Measurements from ENCODE around the gene CAPN12.
A peak's percentile ranks its signal among the peaks of the same experiment; 100 is the strongest.

Gene CAPN12

DNA sequence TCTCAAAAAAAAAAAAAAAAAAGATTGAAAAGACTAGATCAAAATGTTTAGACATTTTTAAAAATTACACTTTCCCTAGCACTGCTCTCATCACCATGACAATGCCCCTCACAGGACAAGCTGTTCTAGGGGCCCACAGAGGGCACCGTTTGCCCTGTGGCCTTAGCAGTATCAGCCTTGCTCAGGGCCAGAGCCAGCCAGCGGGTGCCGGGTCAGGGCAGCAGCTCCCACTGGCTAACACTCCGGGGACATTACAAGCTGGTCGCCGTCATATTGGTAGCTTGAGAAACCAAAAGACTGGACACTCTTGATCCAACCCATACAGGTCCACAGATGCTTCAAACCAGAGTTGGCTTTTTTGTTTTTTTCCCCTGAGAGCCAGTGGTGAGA lies 18.0 kb downstream of the CAPN12 start:
- DNase-seq: no peak

DNA sequence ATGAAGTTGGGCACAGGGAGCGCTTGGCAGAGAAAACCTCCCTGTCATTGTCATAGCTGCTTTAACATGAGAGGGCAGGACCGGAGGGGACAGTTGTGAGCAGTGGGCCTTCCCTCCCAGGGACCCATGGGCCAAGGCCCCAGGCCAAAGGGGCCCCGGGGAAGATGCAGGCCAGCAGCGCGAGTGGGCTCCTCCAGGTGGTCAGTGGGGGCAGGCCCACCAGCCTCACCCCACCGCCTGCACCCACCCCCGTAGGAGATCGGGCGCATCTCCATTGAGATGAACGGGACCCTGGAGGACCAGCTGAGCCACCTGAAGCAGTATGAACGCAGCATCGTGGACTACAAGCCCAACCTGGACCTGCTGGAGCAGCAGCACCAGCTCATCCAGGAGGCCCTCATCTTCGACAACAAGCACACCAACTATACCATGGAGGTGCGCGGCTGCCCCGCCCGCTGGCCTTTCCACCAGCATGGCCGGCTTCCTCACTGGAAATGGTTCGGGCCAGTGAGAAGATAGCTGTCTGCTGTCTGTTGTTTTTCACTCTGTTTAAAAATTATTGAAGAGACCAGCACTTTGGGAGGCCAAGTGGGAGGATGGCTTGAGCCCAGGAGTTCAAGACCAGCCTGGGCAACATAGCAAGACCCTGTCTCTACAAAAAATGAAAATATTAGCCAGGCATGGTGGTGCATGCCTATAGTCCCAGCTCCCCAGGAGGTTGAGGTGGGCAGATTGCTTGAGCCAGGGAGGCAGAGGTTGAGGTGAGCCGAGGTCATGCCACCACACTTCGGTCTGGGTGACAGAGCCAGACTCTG lies 18.6 kb downstream of the CAPN12 start:
- no peak for DNase-seq

DNA sequence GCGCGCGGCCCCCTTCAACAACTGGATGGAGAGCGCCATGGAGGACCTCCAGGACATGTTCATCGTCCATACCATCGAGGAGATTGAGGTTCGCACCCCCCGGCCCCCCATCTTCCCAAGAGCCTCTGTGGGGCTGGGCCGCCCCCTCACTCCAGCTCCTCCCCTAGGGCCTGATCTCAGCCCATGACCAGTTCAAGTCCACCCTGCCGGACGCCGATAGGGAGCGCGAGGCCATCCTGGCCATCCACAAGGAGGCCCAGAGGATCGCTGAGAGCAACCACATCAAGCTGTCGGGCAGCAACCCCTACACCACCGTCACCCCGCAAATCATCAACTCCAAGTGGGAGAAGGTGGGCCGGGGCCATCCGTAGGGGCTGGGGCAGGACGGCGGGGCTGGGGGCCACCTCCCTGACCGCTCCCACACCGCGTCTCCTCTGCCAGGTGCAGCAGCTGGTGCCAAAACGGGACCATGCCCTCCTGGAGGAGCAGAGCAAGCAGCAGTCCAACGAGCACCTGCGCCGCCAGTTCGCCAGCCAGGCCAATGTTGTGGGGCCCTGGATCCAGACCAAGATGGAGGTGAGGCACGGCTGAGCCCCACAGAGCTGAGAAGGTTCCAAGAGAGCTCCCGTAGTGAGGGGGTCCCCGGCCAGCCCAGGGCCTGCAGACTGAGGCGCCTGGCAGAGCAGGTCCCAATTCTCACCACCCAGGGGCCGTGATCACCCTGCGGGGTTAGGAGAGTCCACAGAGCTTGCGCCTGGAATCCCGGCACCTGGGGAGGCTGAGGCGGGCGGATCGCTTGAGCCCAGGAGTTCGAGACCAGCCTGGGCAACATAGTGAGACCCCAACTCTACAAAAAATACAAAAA lies 20.1 kb downstream of the CAPN12 start:
- no peak for DNase-seq

- no peak for DNase-seq
Measured at GRCh38 chr19:38723606-38723965, 20.7 kb downstream of the CAPN12 start.

DNA sequence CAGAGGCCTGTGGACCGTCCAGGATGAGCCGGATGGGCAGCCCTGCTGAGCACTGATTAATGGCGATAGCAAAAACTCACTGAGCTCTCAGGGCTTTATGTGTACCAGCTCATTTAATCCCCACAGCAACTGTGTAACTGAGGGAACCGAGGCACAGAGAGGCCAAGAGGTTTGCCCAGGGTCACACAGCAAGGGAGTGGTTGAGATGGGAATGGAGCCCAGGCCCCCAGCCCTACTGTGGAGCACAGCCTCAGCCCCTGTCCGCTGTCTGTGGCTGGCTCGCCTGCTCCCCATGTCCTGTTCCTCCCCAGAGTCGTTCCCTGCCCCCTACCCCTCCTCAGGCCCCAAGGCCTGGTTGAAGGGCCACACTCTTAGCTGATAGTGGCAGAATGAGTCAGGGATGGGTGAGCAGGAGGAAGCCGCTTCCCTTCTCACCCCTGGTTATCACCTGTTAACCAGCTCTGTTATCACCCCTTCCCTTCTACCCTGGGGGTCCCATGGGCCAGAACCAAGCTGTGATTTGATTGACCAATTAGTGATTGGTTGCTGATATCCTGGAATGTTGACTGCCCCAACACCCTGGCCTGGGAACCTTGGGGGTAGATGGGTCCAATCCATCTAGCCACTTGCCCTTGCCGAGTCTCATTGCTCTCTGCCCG lies 21.2 kb downstream of the CAPN12 start:
- DNase-seq: no peak

- DNase-seq: peak in 52 of 56 donors; percentile 35 to 95 (median 79)
Measured at GRCh38 chr19:38721979-38722773, 22.1 kb downstream of the CAPN12 start.

- no peak for DNase-seq
Measured at GRCh38 chr19:38721496-38721895, 22.8 kb downstream of the CAPN12 start.

GRCh38 chr19:38720559-38721236 lies 23.6 kb downstream of the CAPN12 start:
- DNase-seq: peak in 1 of 56 donors; percentile 7

- peak in 3 of 56 donors; percentile 14 to 26 (median 18) for DNase-seq
Measured at GRCh38 chr19:38719761-38720558, 24.3 kb downstream of the CAPN12 start.

DNA sequence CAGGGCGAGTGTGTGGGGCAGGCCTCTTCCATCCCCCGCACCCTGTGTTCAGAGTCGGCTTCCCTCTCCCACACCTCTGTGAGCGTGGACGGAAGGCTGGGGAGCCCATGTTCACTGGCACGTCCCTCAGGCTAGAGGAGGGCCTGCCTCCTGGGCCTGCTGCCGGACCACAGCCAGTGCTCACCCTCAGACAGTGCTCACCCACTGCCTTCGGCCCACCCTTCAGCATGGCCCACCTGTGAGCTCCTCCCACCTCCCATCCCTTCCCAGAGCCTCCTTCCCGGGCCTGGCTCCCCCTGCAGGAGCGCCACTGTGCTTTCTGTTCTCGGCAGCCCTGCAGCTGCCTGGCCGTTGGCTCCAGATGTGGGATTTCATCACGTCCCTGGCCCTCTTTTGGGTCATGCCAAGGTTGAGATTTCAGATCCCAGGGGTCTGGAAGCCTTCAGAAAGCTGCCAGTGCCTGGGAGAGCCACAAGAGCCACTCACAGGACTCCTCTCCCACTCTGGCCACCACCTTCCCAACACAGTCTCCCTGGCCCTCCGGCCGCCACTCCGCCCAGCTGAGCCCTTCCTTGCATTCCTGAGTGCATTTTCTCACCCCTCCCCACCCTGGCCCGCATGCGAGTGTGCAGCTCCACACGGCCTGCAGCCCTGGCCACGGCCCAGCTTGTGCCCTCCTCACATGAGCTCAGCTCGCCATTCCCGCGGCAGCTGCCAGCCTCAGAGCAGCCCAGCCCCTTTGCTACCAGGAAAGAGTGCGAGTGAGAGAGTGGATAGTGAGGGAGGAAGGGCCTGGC lies 25.3 kb downstream of the CAPN12 start:
- DNase-seq: peak in 42 of 56 donors; percentile 10 to 79 (median 55)

GRCh38 chr19:38717855-38718254 lies 26.4 kb downstream of the CAPN12 start:
- DNase-seq: no peak

DNA sequence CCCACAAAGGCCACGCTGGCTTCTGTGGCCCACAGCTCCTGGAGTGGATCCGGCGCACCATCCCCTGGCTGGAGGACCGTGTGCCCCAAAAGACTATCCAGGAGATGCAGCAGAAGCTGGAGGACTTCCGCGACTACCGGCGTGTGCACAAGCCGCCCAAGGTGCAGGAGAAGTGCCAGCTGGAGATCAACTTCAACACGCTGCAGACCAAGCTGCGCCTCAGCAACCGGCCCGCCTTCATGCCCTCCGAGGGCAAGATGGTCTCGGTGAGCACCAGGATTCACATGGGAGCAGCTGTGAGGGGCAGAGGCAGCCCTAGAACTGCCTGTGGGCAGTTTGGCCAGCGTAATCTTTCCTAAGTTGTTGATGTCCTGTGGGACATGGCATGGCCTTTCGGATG lies 27.2 kb downstream of the CAPN12 start:
- DNase-seq: no peak

- peak in 9 of 56 donors; percentile 8 to 35 (median 16) for DNase-seq
Measured at GRCh38 chr19:38715555-38715954, 28.7 kb downstream of the CAPN12 start.

DNA sequence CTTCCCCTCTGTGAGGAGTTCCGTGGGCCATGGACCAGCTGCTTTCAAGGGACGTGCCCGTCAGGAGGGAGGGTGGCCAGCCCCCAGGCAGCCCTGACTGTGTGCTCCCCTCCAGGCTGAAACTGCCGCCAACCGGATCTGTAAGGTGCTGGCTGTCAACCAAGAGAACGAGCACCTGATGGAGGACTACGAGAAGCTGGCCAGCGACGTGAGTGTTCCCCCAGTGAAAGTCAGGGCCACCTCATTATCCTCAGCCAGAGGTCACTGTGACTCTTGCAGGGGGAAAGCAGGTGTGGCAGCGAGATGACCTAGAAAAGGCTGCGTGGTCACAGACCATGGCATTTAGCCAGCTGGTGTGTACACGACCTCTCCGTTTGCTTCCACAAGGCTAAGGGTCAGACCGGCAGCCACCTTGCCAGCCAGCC lies 29.9 kb downstream of the CAPN12 start:
- no peak for DNase-seq

DNA sequence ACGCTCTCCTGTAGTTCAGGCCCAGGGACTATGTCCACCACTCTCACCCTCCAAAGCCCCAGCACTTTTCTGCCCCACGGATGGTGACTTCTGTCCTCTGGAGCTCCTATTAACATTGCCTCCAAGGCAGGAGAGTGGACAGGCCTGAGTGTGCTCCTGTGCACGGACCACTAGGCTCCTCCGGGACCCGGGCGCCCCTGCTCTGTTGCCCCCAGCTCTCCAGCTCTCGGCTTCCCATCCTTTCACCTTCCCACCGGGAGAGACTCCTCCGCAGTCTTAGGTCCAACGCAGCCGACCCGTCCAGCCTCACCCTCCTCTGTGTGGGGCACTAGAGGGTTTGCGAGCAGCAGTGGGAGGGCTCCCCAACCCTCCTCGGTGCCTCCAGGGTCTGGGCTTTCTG lies 30.4 kb downstream of the CAPN12 start:
- no peak for DNase-seq

DNA sequence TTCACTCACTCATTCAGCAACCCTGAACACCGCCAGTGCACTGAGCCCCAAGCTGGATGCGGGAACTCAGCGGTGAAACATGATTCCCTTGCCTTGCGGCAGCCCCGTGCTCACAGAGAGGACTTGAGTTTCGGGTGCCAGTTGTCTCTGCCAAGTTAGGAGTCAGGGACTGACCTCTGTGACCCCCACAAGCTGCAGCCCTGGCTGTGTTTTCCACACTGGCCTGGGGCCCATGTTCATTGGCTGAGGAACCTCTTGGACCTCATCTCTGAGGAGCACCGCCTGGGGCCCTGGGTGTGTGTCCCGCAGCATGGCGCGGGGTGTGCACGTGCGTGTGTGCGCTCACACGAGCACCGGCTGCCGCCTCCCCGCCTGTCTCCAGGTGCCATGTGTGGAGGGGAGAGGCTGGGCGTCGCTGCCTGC lies 31.0 kb downstream of the CAPN12 start:
- peak in 33 of 56 donors; percentile 9 to 64 (median 38) for DNase-seq

DNA sequence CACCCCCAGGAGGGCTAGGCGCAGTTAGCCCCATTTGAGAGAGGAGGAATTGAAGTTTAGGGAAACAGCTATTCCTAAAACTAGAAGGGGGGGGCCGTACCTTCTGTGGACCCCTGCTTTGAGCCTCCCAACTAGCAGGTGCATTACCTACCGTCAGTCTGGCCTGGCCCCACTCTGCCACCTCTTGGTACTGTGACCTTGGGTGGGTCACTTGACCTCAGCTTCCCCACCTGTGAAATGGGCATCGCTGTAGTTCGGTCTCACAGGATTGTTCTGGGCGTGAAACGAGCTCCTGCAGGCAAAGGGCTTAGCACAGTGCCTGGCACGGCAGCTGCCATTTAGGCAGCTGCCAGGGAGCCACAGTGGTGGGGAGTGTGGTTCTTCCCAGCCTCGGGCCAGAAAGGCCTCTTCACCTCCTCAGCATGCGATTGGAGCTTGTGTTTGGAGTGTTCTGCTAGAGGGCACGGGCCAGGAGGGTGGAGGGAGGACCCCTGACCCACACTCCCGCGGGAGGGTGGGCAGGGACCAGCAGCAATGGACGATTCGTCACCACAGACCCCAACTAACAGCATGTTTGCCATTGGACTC lies 32.0 kb downstream of the CAPN12 start:
- DNase-seq: no peak

DNA sequence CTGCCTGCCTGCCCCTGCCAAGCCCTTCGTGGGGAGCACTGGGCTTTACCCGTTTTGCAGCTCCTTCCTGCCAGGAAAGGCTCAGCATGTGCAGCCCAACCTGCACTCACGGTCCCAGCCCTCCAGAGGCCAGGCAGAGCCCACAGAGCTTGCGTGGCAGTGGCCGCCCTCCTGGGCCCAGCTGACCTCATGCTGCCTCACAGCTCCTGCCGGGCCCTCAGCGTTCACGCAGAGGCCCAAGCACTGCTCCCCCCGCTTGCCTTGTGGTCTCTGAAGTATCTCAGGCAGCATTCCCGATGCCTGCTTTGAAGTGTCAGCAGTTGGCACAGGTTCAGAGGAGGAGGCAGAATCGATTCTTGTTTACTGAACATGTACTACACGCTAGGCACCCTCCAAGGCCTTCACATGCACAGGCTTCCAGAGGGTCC lies 32.5 kb downstream of the CAPN12 start:
- DNase-seq: peak in 2 of 56 donors; percentile 24 to 41

Data from amygdala (tissue), 56 donors.